CD14-positive monocyte (primary cell): ENCODE measurements around the gene DCDC2B. TPM values are rescaled to one million over a fixed set of nuclear protein-coding genes. Genes with fewer than 3 reads are reported as not detected.

Source experiments
- DNase-seq, 3 donors: peaks; one replicate each; pipeline ENCODE4 v3.0.0-alpha.2; 2011 to 2022
- H2AFZ ChIP-seq: 2 replicates; pipeline ENCODE4 v1.6.0; 2012; ENCODE audit warnings: mild to moderate bottlenecking, low read depth, low read length, inconsistent platforms; ENCODE audit not compliant: insufficient read depth, poor library complexity, severe bottlenecking
- H3K27ac ChIP-seq, 2 donors: 1 replicate in 1 of 2; 2 replicates in 1 of 2; pipeline ENCODE4 v1.5.1; 2012 to 2013; ENCODE audit warnings: low read length in 2 of 2, control low read depth in 1 of 2, inconsistent platforms in 1 of 2, low read depth in 1 of 2, mild to moderate bottlenecking in 1 of 2
- H3K27me3 ChIP-seq, 2 donors: one replicate each; pipeline versions ENCODE4 v1.6.0 to v1.6.1; 2011 to 2013; ENCODE audit warnings: low read length in 2 of 2; ENCODE audit not compliant: control insufficient read depth in 2 of 2, insufficient read depth in 2 of 2
- H3K36me3 ChIP-seq, 2 donors: replicated peaks in 1 of 2; 1 replicate in 1 of 2; 2 replicates in 1 of 2; pipeline versions ENCODE4 v1.5.1 to v1.6.1; 2012 to 2013; ENCODE audit warnings: low read length in 2 of 2, control low read depth in 1 of 2, inconsistent platforms in 1 of 2, mild to moderate bottlenecking in 1 of 2; ENCODE audit not compliant: insufficient read depth in 2 of 2, control insufficient read depth in 1 of 2
- H3K4me1 ChIP-seq, 2 donors: 1 replicate in 1 of 2; 2 replicates in 1 of 2; pipeline versions ENCODE4 v1.5.1 to v1.6.1; 2012 to 2013; ENCODE audit warnings: low read length in 2 of 2, control low read depth in 1 of 2, inconsistent platforms in 1 of 2, mild to moderate bottlenecking in 1 of 2, moderate library complexity in 1 of 2; ENCODE audit not compliant: insufficient read depth in 2 of 2, control insufficient read depth in 1 of 2
- H3K4me2 ChIP-seq: replicated peaks from 2 replicates; pipeline ENCODE3; 2012; ENCODE audit warnings: low read length, moderate library complexity, mild to moderate bottlenecking; ENCODE audit not compliant: poor library complexity, severe bottlenecking; ENCODE audit errors: extremely low read depth
- H3K4me3 ChIP-seq, 3 experiments: fragments of 200-600 bp in 1 of 3; sonication (generic) in 1 of 3; replicated peaks in 1 of 3; 1 replicate in 2 of 3; 2 replicates in 1 of 3; pipeline ENCODE4 v1.5.1; 2011 to 2013; ENCODE audit warnings: low read length in 3 of 3, mild to moderate bottlenecking in 3 of 3, control low read depth in 2 of 3, low read depth in 2 of 3, inconsistent platforms in 1 of 3, moderate library complexity in 1 of 3
- H3K79me2 ChIP-seq: 2 replicates; pipeline ENCODE4 v1.6.0; 2012; ENCODE audit warnings: mild to moderate bottlenecking, control low read depth, inconsistent platforms, low read length, moderate library complexity; ENCODE audit not compliant: insufficient read depth
- H3K9ac ChIP-seq: 2 replicates; pipeline ENCODE4 v1.6.0; 2017; ENCODE audit warnings: low read length, mild to moderate bottlenecking; ENCODE audit not compliant: insufficient read depth, poor library complexity, severe bottlenecking
- H3K9me3 ChIP-seq, 2 donors: replicated peaks in 1 of 2; 1 replicate in 1 of 2; 2 replicates in 1 of 2; pipeline versions ENCODE4 v1.5.1 to v1.6.1; 2012 to 2013; ENCODE audit warnings: low read length in 2 of 2, control low read depth in 1 of 2; ENCODE audit not compliant: control insufficient read depth in 1 of 2, insufficient read depth in 1 of 2
- H4K20me1 ChIP-seq: 2 replicates; pipeline ENCODE4 v1.6.0; 2012; ENCODE audit warnings: mild to moderate bottlenecking, low read length, control low read depth, moderate library complexity; ENCODE audit not compliant: insufficient read depth
- H3K27ac Mint-ChIP-seq, 7 donors: one replicate each; pipeline ENCODE4 v1.8.0; 2020; ENCODE audit warnings: mild to moderate bottlenecking in 7 of 7, mixed read lengths in 7 of 7, moderate library complexity in 6 of 7, inconsistent platforms in 2 of 7
- H3K27me3 Mint-ChIP-seq, 3 donors: one replicate each; pipeline ENCODE4 v1.8.0; 2021 to 2022; ENCODE audit warnings: low read depth in 3 of 3, mild to moderate bottlenecking in 3 of 3, mixed read lengths in 3 of 3, moderate library complexity in 3 of 3, inconsistent platforms in 1 of 3
- H3K36me3 Mint-ChIP-seq, 2 donors: one replicate each; pipeline ENCODE4 v1.8.0; 2020; ENCODE audit warnings: mixed read lengths in 2 of 2, inconsistent platforms in 1 of 2, mild to moderate bottlenecking in 1 of 2
- H3K4me1 Mint-ChIP-seq: one replicate; pipeline ENCODE4 v1.8.0; 2020; ENCODE audit warnings: mild to moderate bottlenecking, mixed read lengths
- H3K4me3 Mint-ChIP-seq, 2 donors: one replicate each; pipeline ENCODE4 v1.8.0; 2020; ENCODE audit warnings: mild to moderate bottlenecking in 2 of 2, mixed read lengths in 2 of 2, moderate library complexity in 1 of 2
- H3K9me3 Mint-ChIP-seq, 7 donors: one replicate each; pipeline ENCODE4 v1.8.0; 2020 to 2022; ENCODE audit warnings: mixed read lengths in 7 of 7, mild to moderate bottlenecking in 6 of 7, moderate library complexity in 6 of 7, inconsistent platforms in 2 of 7
- WGBS: methylation state at CpG from one replicate; pipeline ENCODE4 v1.1.5; 2013; ENCODE audit warnings: missing lambda C conversion rate; ENCODE audit not compliant: insufficient coverage; 5-methylcytosine and 5-hydroxymethylcytosine counted together
- intact Hi-C, 2 donors: fragments of 100-400 bp; cut with micrococcal nuclease; formaldehyde crosslinking; loops; one replicate each; pipeline versions ENCODE4 v1.15.0 to v1.15.1; 2023
- polyA plus RNA-seq, 3 donors: library from polyadenylated mRNA; depleted of rRNA in 1 of 3; unstranded in 2 of 3; stranded (reverse) in 1 of 3; fragments of 300-500 nt in 2 of 3; fragments of >200 nt in 1 of 3; fragmentation: Illumina TruSeq in 2 of 3; gene quantifications; 1 replicate in 2 of 3; 2 replicates in 1 of 3; pipeline ENCODE4 v1.2.3, GENCODE V29; 2012 to 2021
- TF ChIP-seq, protein P1 (sequence below): fragments of 200-600 bp; IDR thresholded peaks from one replicate; pipeline ENCODE4 v1.8.0; 2022; ENCODE audit warnings: antibody characterized with exemption, mild to moderate bottlenecking

DCDC2B gene
- polyA plus RNA-seq, 3 donors = not detected

DNA sequence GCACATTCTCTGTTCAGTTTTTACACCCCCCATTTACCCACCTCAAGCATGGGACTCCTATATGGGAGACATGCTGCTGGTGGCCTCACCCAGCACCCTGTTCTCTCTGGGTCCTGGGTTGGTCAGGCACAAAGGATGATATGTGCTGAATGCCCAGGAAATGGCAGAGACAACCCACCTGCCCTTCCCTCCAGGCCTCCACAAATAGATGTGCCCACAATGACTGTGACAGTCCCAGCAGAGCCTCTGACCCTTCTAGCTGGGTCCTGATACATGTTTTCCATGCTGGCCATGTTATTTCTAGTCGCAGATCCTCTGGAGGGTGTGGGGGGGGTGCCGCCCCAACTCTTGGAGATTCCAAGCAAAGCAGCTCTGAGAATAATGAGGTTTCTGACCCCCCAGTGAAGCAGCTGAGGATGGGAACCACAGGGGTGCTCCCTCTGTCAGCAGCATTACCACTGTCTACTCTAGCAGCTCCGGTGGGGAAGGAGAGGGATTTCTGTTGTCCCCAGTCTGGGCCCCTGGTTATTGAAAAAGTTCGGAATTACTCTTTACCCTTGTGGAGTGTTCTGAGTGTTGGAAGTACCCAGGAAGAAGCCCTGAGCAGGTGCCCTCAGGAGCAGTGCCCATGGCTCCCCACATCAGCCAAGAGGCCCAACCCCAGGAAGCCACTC, 9.7 kb upstream of the DCDC2B start:
- H3K27ac Mint-ChIP-seq = peak overlapping the region in 2 of 7 donors; percentile 28 to 77
- Histone ChIP-seq H3K36me3 (peaks cover 33 to 43% of the 10 kb centered on the region in 2 donors), H3K9ac (no peak overlapping the region), H3K4me3 (no peak overlapping the region), H3K9me3 (no peaks in the 10 kb centered on the region), H3K79me2 (no peaks in the 10 kb centered on the region), H4K20me1 (no peaks in the 10 kb centered on the region), H3K4me1 (peaks cover 22 to 24% of the 10 kb centered on the region in 2 donors), H2AFZ (no peak overlapping the region), H3K27me3 (no peaks in the 10 kb centered on the region), H3K4me2 (no peak overlapping the region), H3K27ac (no peak overlapping the region)
- TF ChIP-seq, protein P1, sequence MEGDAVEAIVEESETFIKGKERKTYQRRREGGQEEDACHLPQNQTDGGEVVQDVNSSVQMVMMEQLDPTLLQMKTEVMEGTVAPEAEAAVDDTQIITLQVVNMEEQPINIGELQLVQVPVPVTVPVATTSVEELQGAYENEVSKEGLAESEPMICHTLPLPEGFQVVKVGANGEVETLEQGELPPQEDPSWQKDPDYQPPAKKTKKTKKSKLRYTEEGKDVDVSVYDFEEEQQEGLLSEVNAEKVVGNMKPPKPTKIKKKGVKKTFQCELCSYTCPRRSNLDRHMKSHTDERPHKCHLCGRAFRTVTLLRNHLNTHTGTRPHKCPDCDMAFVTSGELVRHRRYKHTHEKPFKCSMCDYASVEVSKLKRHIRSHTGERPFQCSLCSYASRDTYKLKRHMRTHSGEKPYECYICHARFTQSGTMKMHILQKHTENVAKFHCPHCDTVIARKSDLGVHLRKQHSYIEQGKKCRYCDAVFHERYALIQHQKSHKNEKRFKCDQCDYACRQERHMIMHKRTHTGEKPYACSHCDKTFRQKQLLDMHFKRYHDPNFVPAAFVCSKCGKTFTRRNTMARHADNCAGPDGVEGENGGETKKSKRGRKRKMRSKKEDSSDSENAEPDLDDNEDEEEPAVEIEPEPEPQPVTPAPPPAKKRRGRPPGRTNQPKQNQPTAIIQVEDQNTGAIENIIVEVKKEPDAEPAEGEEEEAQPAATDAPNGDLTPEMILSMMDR = no peak
- WGBS = 100% methylated on average over 1 of the region's 4 CpGs
- H3K27me3 Mint-ChIP-seq = peaks cover 0 to 7% (median 6%) of the 10 kb centered on the region in 3 donors
- DNase-seq = no peak
- H3K4me3 Mint-ChIP-seq = no peak overlapping the region
- peaks cover 37 to 41% of the 10 kb centered on the region in 2 donors for H3K36me3 Mint-ChIP-seq
- intact Hi-C loops = no loop called here
- no peaks in the 10 kb centered on the region for H3K9me3 Mint-ChIP-seq
- H3K4me1 Mint-ChIP-seq = peaks cover 24% of the 10 kb centered on the region

DNA sequence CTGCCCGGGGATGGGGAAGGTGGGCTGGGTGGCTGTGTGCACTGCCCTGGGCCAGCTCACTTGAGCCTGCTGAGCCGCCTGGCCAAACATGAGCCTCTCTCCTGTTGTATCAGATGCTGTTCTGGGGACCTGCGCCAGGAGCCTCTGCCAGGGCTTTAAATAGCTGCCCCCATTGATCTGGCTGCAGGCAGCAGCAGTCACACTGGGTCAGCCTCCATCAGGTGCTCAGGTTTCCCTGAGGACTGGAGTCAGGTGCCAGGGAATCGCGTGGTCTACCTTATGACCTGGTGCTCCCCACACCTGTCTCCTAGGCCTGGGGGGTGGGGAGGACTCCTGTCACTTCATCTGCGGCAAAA, 9.2 kb upstream of the DCDC2B start:
- Histone ChIP-seq H3K4me2 (peak overlapping the region; percentile 68), H2AFZ (no peak overlapping the region), H3K27ac (no peak overlapping the region), H3K4me3 (peak overlapping the region in 1 of 3 experiments; percentile 79), H3K4me1 (peaks cover 22 to 24% of the 10 kb centered on the region in 2 donors), H3K27me3 (no peaks in the 10 kb centered on the region), H3K36me3 (peaks cover 27 to 38% of the 10 kb centered on the region in 2 donors), H3K9me3 (no peaks in the 10 kb centered on the region), H3K79me2 (no peaks in the 10 kb centered on the region), H4K20me1 (no peaks in the 10 kb centered on the region), H3K9ac (no peak overlapping the region)
- TF ChIP-seq, protein P1 = no peak
- no peak for DNase-seq
- Mint-ChIP-seq H3K4me1 (peaks cover 24% of the 10 kb centered on the region), H3K27ac (peak overlapping the region in 1 of 7 donors; percentile 28), H3K27me3 (peaks cover 0 to 7% (median 6%) of the 10 kb centered on the region in 3 donors), H3K4me3 (no peak overlapping the region), H3K9me3 (no peaks in the 10 kb centered on the region), H3K36me3 (peaks cover 32 to 36% of the 10 kb centered on the region in 2 donors)
- intact Hi-C loops = no loop called here
- WGBS = 86% methylated on average over 3 of the region's 6 CpGs
